ENCODE data around the gene MBD3L1.

DNA sequence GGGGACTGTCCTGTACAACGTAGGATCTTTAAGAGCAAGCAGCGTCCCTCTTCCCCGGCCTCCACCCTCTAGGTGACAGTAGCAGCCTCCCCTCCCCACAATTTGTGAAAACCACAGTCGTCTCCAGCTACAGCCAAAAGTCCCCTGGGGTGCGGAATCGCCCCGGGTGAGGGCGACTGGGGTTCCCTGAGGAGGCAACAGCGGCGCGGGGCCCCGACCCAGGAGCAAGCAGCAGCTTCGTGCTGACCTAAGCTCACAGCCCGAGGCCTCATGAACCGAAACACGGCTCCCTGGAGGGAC, 395 bp upstream of the MBD3L1 start:
- TF ChIP-seq, protein P1, sequence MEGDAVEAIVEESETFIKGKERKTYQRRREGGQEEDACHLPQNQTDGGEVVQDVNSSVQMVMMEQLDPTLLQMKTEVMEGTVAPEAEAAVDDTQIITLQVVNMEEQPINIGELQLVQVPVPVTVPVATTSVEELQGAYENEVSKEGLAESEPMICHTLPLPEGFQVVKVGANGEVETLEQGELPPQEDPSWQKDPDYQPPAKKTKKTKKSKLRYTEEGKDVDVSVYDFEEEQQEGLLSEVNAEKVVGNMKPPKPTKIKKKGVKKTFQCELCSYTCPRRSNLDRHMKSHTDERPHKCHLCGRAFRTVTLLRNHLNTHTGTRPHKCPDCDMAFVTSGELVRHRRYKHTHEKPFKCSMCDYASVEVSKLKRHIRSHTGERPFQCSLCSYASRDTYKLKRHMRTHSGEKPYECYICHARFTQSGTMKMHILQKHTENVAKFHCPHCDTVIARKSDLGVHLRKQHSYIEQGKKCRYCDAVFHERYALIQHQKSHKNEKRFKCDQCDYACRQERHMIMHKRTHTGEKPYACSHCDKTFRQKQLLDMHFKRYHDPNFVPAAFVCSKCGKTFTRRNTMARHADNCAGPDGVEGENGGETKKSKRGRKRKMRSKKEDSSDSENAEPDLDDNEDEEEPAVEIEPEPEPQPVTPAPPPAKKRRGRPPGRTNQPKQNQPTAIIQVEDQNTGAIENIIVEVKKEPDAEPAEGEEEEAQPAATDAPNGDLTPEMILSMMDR (IDR thresholded peaks at IDR 0.05), result no peak
- TF ChIP-seq EZH2 (IDR thresholded peaks at IDR 0.05; ENCODE audit: borderline replicate concordance, insufficient read depth, low read depth, low read length, poor library complexity, severe bottlenecking), result no peak

Measured in B cell (primary cell).